Measurements from ENCODE around the gene MSI2.

MSI2 gene

GRCh38 chr17:57315061-57316015 is 59.0 kb downstream of the MSI2 start:
- TF ChIP-seq CSDC2 (CRISPR knock-in tag; IDR thresholded peaks at IDR 0.05) (no peak), ZNF8 (CRISPR knock-in tag; IDR thresholded peaks at IDR 0.05) (no peak), CSRNP3 (CRISPR knock-in tag; IDR thresholded peaks at IDR 0.05) (no peak), ARNTL (CRISPR knock-in tag; IDR thresholded peaks at IDR 0.05; ENCODE audit: borderline replicate concordance, low read depth) (no peak), TOX (CRISPR knock-in tag; IDR thresholded peaks at IDR 0.05; ENCODE audit: borderline replicate concordance) (no peak)
- ATAC-seq, result no peak

- no peak for TF ChIP-seq TCF4 (CRISPR knock-in tag; IDR thresholded peaks at IDR 0.05; ENCODE audit: borderline replicate concordance)
- no peak for TF ChIP-seq ARNTL (CRISPR knock-in tag; IDR thresholded peaks at IDR 0.05; ENCODE audit: borderline replicate concordance, low read depth)
- TF ChIP-seq ZNF70 (CRISPR knock-in tag; IDR thresholded peaks at IDR 0.05), result no peak
- TF ChIP-seq OSR1 (CRISPR knock-in tag; IDR thresholded peaks at IDR 0.05), result no peak
- no peak for TF ChIP-seq CREB5 (CRISPR knock-in tag; IDR thresholded peaks at IDR 0.05; ENCODE audit: low read depth)
- no peak for TF ChIP-seq TOX (CRISPR knock-in tag; IDR thresholded peaks at IDR 0.05; ENCODE audit: borderline replicate concordance)
- no peak for TF ChIP-seq RARB (CRISPR knock-in tag; IDR thresholded peaks at IDR 0.05)
- TF ChIP-seq ZFP30 (CRISPR knock-in tag; IDR thresholded peaks at IDR 0.05), result no peak
- TF ChIP-seq ZNF565 (CRISPR knock-in tag; conservative IDR thresholded peaks at IDR 0.05; ENCODE audit: low read depth), result no peak
- no peak for TF ChIP-seq ZFP3 (CRISPR knock-in tag; IDR thresholded peaks at IDR 0.05)
- no peak for TF ChIP-seq ISL1 (CRISPR knock-in tag; IDR thresholded peaks at IDR 0.05)
- TF ChIP-seq GLIS3 (CRISPR knock-in tag; IDR thresholded peaks at IDR 0.05), result no peak
- ATAC-seq, result no peak
Measured at GRCh38 chr17:57316361-57316760, 60.0 kb downstream of the MSI2 start.

GRCh38 chr17:57317079-57317478 is 60.8 kb downstream of the MSI2 start:
- no peak for TF ChIP-seq PATZ1 (CRISPR knock-in tag; IDR thresholded peaks at IDR 0.05; ENCODE audit: borderline replicate concordance)
- TF ChIP-seq ZNF8 (CRISPR knock-in tag; IDR thresholded peaks at IDR 0.05), result no peak
- TF ChIP-seq OSR1 (CRISPR knock-in tag; IDR thresholded peaks at IDR 0.05), result no peak
- TF ChIP-seq ZC3H10 (CRISPR knock-in tag; IDR thresholded peaks at IDR 0.05), result no peak
- no peak for TF ChIP-seq ZNF565 (CRISPR knock-in tag; conservative IDR thresholded peaks at IDR 0.05; ENCODE audit: low read depth)
- TF ChIP-seq CSRNP3 (CRISPR knock-in tag; IDR thresholded peaks at IDR 0.05), result no peak
- no peak for TF ChIP-seq GLIS3 (CRISPR knock-in tag; IDR thresholded peaks at IDR 0.05)
- no peak for TF ChIP-seq TSHZ2 (CRISPR knock-in tag; IDR thresholded peaks at IDR 0.05)
- ATAC-seq, result no peak
